PC-9 (cell line): ENCODE results near the gene CDC42BPG. TPM values are rescaled to one million over a fixed set of nuclear protein-coding genes. Genes with fewer than 3 reads are reported as not detected.

ENCODE experiments used
- BruUV-seq: library from RNA; stranded (reverse); fragments of 400-500 nt; replicated peaks from 2 replicates; lab custom pipeline; 2021; lab: Mats Ljungman, UMichigan
- CTCF ChIA-PET: fragments of 300-600 bp; sonication (Branson Sonifier 250); formaldehyde crosslinking; loops from one replicate; lab custom pipeline; 2022; ENCODE audit warnings: antibody characterized with exemption; lab: Charles Lee
- POLR2A ChIA-PET: fragments of 300-600 bp; sonication (Branson Sonifier 250); formaldehyde crosslinking; loops from one replicate; lab custom pipeline; 2022; ENCODE audit warnings: antibody characterized with exemption; ENCODE audit not compliant: unreplicated experiment; lab: Charles Lee
- DNase-seq, 2 experiments: peaks; one replicate each; pipeline versions ENCODE4 v3.0.0 to v3.0.0-alpha.2; 2015 to 2022; ENCODE audit warnings: mixed read lengths in 1 of 2
- H2AFZ ChIP-seq: fragments of 200-600 bp; sonication (generic); 2 replicates; pipeline ENCODE4 v1.8.1; 2017; ENCODE audit warnings: antibody characterized with exemption
- H3F3A ChIP-seq: fragments of 200-600 bp; sonication (generic); 2 replicates; pipeline ENCODE4 v1.8.1; 2017; ENCODE audit warnings: antibody characterized with exemption, mild to moderate bottlenecking, low read depth; ENCODE audit not compliant: insufficient read depth
- H3K27ac ChIP-seq: fragments of 200-600 bp; sonication (generic); 2 replicates; pipeline ENCODE4 v1.6.1; 2016; ENCODE audit warnings: mixed run types
- H3K27me3 ChIP-seq: fragments of 200-600 bp; sonication (generic); 2 replicates; pipeline ENCODE4 v1.6.1; 2016; ENCODE audit warnings: low read depth, mixed run types; ENCODE audit not compliant: insufficient read depth
- H3K36me3 ChIP-seq: fragments of 200-600 bp; sonication (generic); 2 replicates; pipeline ENCODE4 v1.6.1; 2016; ENCODE audit warnings: low read depth, mixed run types
- H3K4me1 ChIP-seq: fragments of 200-600 bp; sonication (generic); replicated peaks from 2 replicates; pipeline ENCODE4 v1.6.1; 2016; ENCODE audit warnings: mixed run types; ENCODE audit not compliant: insufficient read depth
- H3K4me2 ChIP-seq: fragments of 200-600 bp; sonication (generic); 2 replicates; pipeline ENCODE4 v1.6.1; 2017; ENCODE audit warnings: mixed run types
- H3K4me3 ChIP-seq: fragments of 200-600 bp; sonication (generic); 2 replicates; pipeline ENCODE4 v1.6.1; 2016; ENCODE audit warnings: mixed run types
- H3K79me2 ChIP-seq: fragments of 200-600 bp; sonication (generic); 2 replicates; pipeline ENCODE4 v1.6.1; 2017; ENCODE audit warnings: low read depth, mixed run types
- H3K9me2 ChIP-seq: fragments of 200-600 bp; sonication (generic); 2 replicates; pipeline ENCODE4 v1.8.1; 2017; ENCODE audit warnings: mild to moderate bottlenecking; ENCODE audit not compliant: insufficient read depth
- H3K9me3 ChIP-seq: fragments of 200-600 bp; sonication (generic); 2 replicates; pipeline ENCODE4 v1.8.1; 2016; ENCODE audit warnings: low read depth; ENCODE audit not compliant: insufficient read depth
- H4K20me1 ChIP-seq: fragments of 200-600 bp; sonication (generic); 2 replicates; pipeline ENCODE4 v1.8.1; 2017; ENCODE audit not compliant: insufficient read depth
- CTCF ChIP-seq: fragments of 200-600 bp; sonication (generic); conservative IDR thresholded peaks from 2 replicates; pipeline ENCODE4 v1.6.1; 2017; ENCODE audit warnings: mixed run types, antibody characterized with exemption, mild to moderate bottlenecking, moderate library complexity
- EZH2 ChIP-seq: fragments of 200-600 bp; sonication (generic); IDR thresholded peaks from 2 replicates; pipeline ENCODE4 v1.8.0; 2017; ENCODE audit warnings: antibody characterized with exemption, low read depth
- intact Hi-C: fragments of 100-400 bp; cut with micrococcal nuclease; formaldehyde crosslinking; loops from one replicate; pipeline ENCODE4 v1.10.0; 2022; ENCODE audit not compliant: unreplicated experiment
- total RNA-seq: library from RNA; stranded (reverse); gene quantifications from 2 replicates; pipeline ENCODE4 v1.2.3, GENCODE V29; 2021

The CDC42BPG gene
- total RNA-seq, 1 experiment from 2014 or later: 31.3 TPM

DNA sequence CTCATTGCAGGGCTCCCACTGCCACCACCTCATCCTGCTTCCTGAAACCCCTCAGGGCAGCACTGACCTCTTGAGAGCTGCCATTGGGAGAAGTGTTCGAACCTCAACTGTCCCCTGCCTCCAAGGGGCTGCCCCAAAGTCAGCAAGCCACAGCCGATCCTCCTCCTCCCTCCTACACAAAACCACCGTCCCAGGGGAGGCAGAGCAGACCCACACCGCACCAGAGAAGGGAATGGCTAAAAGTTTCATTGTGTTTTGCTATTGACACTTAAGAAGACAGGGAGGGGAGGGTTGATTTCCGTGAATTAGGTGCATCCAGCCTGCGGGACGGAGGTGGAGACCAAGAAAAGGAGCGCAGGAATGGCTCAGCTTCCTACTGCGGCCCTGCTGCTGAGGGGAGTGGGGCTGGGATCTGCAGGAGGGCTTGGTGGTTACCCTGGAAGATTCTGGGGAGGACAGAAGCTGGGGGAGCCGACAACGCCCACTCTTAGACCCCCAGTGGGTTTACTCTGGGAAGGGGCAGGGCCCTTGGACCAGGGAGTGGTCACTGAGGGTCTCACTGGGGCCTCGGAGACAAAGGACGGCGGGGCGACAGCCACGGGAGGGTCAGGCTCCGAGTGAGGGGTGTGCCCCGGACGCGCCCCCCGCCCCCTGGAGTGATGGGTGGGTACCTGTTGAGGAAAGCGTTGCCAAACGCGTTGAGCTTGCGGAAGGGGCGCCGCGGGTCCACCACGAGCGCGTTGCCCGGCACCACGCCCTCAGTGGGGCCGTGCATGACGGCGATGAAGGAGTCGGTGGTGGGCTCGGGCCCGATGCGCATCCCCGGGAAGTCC lies 33.2 kb upstream of the CDC42BPG start:
- POLR2A ChIA-PET: interaction anchor here (0.6 to 2.1 kb wide), 12 partner anchors 9 to 191 kb away, joined by 3 to 22 read pairs (median 5); partner anchors contain the start of gene SF1
- H3K79me2 ChIP-seq: peaks cover 64% of the 10 kb centered on the region
- no peaks in the 10 kb centered on the region for H3K9me3 ChIP-seq

DNA sequence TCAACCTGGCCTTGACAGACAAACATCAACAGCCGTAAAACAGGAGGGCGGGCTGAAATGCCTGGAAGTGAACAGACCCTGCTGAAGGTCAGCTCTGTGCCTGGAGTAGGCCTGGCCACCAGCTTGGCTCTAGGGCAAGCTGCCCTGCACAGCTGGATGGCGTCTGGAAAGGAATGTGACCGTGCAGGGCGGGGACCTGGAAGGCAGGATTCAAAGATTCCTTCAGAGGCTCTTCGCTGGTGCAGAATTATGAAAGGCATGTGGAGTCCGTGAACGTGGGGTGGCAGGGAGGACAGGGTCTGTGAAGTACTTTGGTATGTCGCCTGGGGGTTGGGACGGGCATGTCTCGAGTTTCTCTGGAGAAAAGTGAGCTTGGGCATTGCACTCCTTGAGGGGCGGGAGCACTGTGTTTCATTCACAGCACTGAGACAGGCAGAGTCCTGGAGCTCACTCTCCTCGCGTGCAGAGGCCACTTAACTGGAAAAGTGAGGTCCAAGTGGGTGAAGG lies 32.4 kb upstream of the CDC42BPG start:
- H3K9me3 ChIP-seq: no peaks in the 10 kb centered on the region
- TF ChIP-seq EZH2 (no peak), CTCF (no peak)
- H2AFZ ChIP-seq: no peak overlapping the region
- DNase-seq: peak; percentile 97
- H3K79me2 ChIP-seq: peaks cover 71% of the 10 kb centered on the region
- peak overlapping the region; percentile 69 for H3K27ac ChIP-seq
- H4K20me1 ChIP-seq: peaks cover 39% of the 10 kb centered on the region
- peaks cover 18% of the 10 kb centered on the region for H3K36me3 ChIP-seq
- intact Hi-C loops: loop anchor here (1.0 to 5.0 kb wide), 4 partner anchors 8 to 40 kb away; partner anchors contain the start of genes ATG2A and CDC42BPG
- peaks cover 30% of the 10 kb centered on the region for H3F3A ChIP-seq
- H3K4me2 ChIP-seq: peak overlapping the region; percentile 85
- ChIA-PET POLR2A (interaction anchor here (0.5 to 2.1 kb wide), 12 partner anchors 8 to 153 kb away, joined by 3 to 22 read pairs (median 5); partner anchors contain the start of gene SF1), CTCF (interaction anchor here (0.6 to 2.6 kb wide), 10 partner anchors 11 to 399 kb away, joined by 3 to 23 read pairs (median 4); no protein-coding TSS in a partner anchor)
- H3K27me3 ChIP-seq: no peaks in the 10 kb centered on the region
- BruUV-seq: no TSS peak
- H3K4me3 ChIP-seq: peak overlapping the region; percentile 68
- H3K4me1 ChIP-seq: peaks cover 30% of the 10 kb centered on the region
- H3K9me2 ChIP-seq: no peaks in the 10 kb centered on the region

More for the DNA sequence above, 33.2 kb upstream of the CDC42BPG start:
- H3K4me3 ChIP-seq: peak overlapping the region; percentile 68
- peak overlapping the region; percentile 78 for H2AFZ ChIP-seq
- peaks cover 36% of the 10 kb centered on the region for H4K20me1 ChIP-seq
- peaks cover 15% of the 10 kb centered on the region for H3K36me3 ChIP-seq
- peaks cover 30% of the 10 kb centered on the region for H3F3A ChIP-seq
- no peaks in the 10 kb centered on the region for H3K27me3 ChIP-seq
- CTCF ChIA-PET: interaction anchor here (0.6 to 2.6 kb wide), 13 partner anchors 11 to 398 kb away, joined by 3 to 23 read pairs (median 4); no protein-coding TSS in a partner anchor
- peak overlapping the region; percentile 85 for H3K4me2 ChIP-seq
- BruUV-seq: TSS peak; percentile 43
- intact Hi-C loops: loop anchor here (1.0 to 5.0 kb wide), 5 partner anchors 8 to 67 kb away; partner anchors contain the start of genes ATG2A, CDC42BPG and MEN1
- H3K4me1 ChIP-seq: peaks cover 28% of the 10 kb centered on the region
- peak in 1 of 2 experiments; percentile 43 for DNase-seq
- H3K27ac ChIP-seq: peak overlapping the region; percentile 69
- TF ChIP-seq EZH2 (no peak), CTCF (no peak)
- no peaks in the 10 kb centered on the region for H3K9me2 ChIP-seq

DNA sequence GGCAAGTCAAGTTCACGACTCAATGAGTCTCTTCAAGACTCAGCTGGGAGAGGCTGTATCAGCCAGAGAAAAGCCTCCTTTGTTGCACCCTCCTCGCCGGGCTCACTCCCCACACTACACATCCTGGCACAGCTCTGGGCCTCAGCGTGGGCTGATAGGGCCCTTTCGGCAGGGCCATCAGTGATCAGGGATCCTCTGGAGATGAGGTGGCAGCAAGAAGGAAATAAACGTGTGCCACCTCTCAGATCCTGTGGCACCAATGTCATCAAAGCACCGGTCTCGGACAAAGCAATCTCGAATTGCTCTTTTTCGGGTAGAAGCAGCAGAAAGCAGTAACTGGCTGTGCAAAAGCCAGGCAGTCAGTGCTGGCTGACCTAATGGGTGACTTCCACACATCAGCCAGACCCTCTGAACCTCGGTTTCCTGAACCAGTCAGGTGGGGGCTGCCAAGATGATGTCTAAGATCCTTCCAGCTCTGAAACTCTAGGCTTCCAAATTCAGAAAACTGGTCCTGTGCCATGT lies 31.8 kb upstream of the CDC42BPG start:
- intact Hi-C loops: loop anchor here (2.0 to 5.0 kb wide), 2 partner anchors 34 to 41 kb away; partner anchors contain the start of genes ATG2A and CDC42BPG
- H2AFZ ChIP-seq: no peak overlapping the region
- H4K20me1 ChIP-seq: peaks cover 45% of the 10 kb centered on the region
- no peaks in the 10 kb centered on the region for H3K9me2 ChIP-seq
- peak overlapping the region; percentile 50 for H3K27ac ChIP-seq
- no TSS peak for BruUV-seq
- H3K79me2 ChIP-seq: peaks cover 77% of the 10 kb centered on the region
- peak overlapping the region; percentile 68 for H3K4me3 ChIP-seq
- no peaks in the 10 kb centered on the region for H3K9me3 ChIP-seq
- peak overlapping the region; percentile 85 for H3K4me2 ChIP-seq
- no peaks in the 10 kb centered on the region for H3K27me3 ChIP-seq
- peaks cover 30% of the 10 kb centered on the region for H3F3A ChIP-seq
- ChIA-PET CTCF (interaction anchor here (1.3 to 2.6 kb wide), 3 partner anchors 12 to 28 kb away, joined by 3 to 23 read pairs (median 9); no protein-coding TSS in a partner anchor), POLR2A (interaction anchor here (0.6 to 2.1 kb wide), 5 partner anchors 8 to 97 kb away, joined by 5 to 22 read pairs (median 15); partner anchors contain the start of gene SF1)
- H3K36me3 ChIP-seq: peaks cover 24% of the 10 kb centered on the region
- peaks cover 36% of the 10 kb centered on the region for H3K4me1 ChIP-seq
- DNase-seq: no peak
- TF ChIP-seq EZH2: no peak
- no peak for TF ChIP-seq CTCF
